22Rv1 (cell line): ENCODE measurements around the gene NEK2.

Source experiments
- H3K27ac ChIP-seq: fragments of 450-650 bp; 2 replicates; pipeline ENCODE4 v1.5.1; 2017
- CTCF ChIP-seq: fragments of 450-650 bp; IDR thresholded peaks from 2 replicates; pipeline ENCODE4 v1.5.1; 2017; ENCODE audit warnings: mild to moderate bottlenecking
- ZFX ChIP-seq: fragments of 450-650 bp; IDR thresholded peaks from 2 replicates; pipeline ENCODE4 v1.6.1; 2017; ENCODE audit warnings: antibody characterized with exemption, borderline replicate concordance

NEK2 gene

GRCh38 chr1:211613108-211613947 lies 62.1 kb downstream of the NEK2 start:
- no peak overlapping the region for H3K27ac ChIP-seq
- TF ChIP-seq ZFX = no peak
- no peak for TF ChIP-seq CTCF

- TF ChIP-seq ZFX (no peak), CTCF (no peak)
- no peak overlapping the region for H3K27ac ChIP-seq
Measured at GRCh38 chr1:211612786-211613107, 62.7 kb downstream of the NEK2 start.
